ENCODE results near the gene KCNIP1. TPM values are rescaled to one million over a fixed set of nuclear protein-coding genes. Genes with fewer than 3 reads are reported as not detected.

Gene KCNIP1
- polyA plus RNA-seq, 1 donor (not counting 4 experiments of a cell fraction or from before 2014, with no cell fraction given), result not detected

- no peaks in the 10 kb centered on the region for H3K9me1 ChIP-seq (ENCODE audit: control insufficient read depth, extremely low read depth, insufficient read depth, low read length)
- no peak overlapping the region for H3K4me3 ChIP-seq (ENCODE audit: control insufficient read depth in 2 of 3, extremely low read depth in 1 of 3, insufficient read depth in 2 of 3, low read depth in 1 of 3, low read length in 3 of 3)
- FAIRE-seq (no peak), DNase-seq (ENCODE audit: low read depth, low spot score) (no peak)
- H3K9me3 ChIP-seq (ENCODE audit: control insufficient read depth, low read depth, low read length), result no peaks in the 10 kb centered on the region
- H3K4me1 ChIP-seq (ENCODE audit: control insufficient read depth, extremely low read depth, insufficient read depth, low read length), result no peaks in the 10 kb centered on the region
- TF ChIP-seq CTCF (optimal IDR thresholded peaks at IDR 0.05 in 1 of 3, IDR thresholded peaks at IDR 0.05 in 1 of 3, conservative IDR thresholded peaks at IDR 0.05 in 1 of 3; ENCODE audit: extremely low read depth in 1 of 3, insufficient read depth in 2 of 3, low read length in 3 of 3), result no peak
- TF ChIP-seq EZH2 (IDR thresholded peaks at IDR 0.05; ENCODE audit: low read length), result no peak
- no peak overlapping the region for H3K4me2 ChIP-seq (ENCODE audit: control insufficient read depth, extremely low read depth, insufficient read depth, low read depth, low read length)
- H2AFZ ChIP-seq (ENCODE audit: control insufficient read depth, low read length), result no peak overlapping the region
- no peak overlapping the region for H3K9ac ChIP-seq (ENCODE audit: control insufficient read depth, extremely low read depth, insufficient read depth, low read length)
- H3K79me2 ChIP-seq (ENCODE audit: control insufficient read depth, insufficient read depth, low read length), result no peaks in the 10 kb centered on the region
- H4K20me1 ChIP-seq (ENCODE audit: control insufficient read depth, extremely low read depth, insufficient read depth, low read length), result no peaks in the 10 kb centered on the region
- no peak overlapping the region for H3K27ac ChIP-seq (ENCODE audit: control insufficient read depth, insufficient read depth, low read length)
- dilution Hi-C loops (cut with MboI; ENCODE audit: extremely low pct_ligation_motif_present, low sequenced_read_pairs), result no loop called here
- H3K36me3 ChIP-seq (ENCODE audit: control insufficient read depth in 2 of 2, extremely low read depth in 1 of 2, insufficient read depth in 2 of 2, low read length in 2 of 2), result no peaks in the 10 kb centered on the region
- H3K27me3 ChIP-seq (ENCODE audit: control insufficient read depth, extremely low read depth, insufficient read depth, low read length), result no peaks in the 10 kb centered on the region
Observed at GRCh38 chr5:170581211-170581610, 77.4 kb downstream of the KCNIP1 start.

GRCh38 chr5:170582644-170583330 lies 79.0 kb downstream of the KCNIP1 start:
- Histone ChIP-seq H3K4me2 (ENCODE audit: control insufficient read depth, extremely low read depth, insufficient read depth, low read depth, low read length) (no peak overlapping the region), H3K79me2 (ENCODE audit: control insufficient read depth, insufficient read depth, low read length) (no peaks in the 10 kb centered on the region), H4K20me1 (ENCODE audit: control insufficient read depth, extremely low read depth, insufficient read depth, low read length) (no peaks in the 10 kb centered on the region), H3K9ac (ENCODE audit: control insufficient read depth, extremely low read depth, insufficient read depth, low read length) (no peak overlapping the region), H3K27me3 (ENCODE audit: control insufficient read depth, extremely low read depth, insufficient read depth, low read length) (no peaks in the 10 kb centered on the region), H2AFZ (ENCODE audit: control insufficient read depth, low read length) (no peak overlapping the region), H3K9me1 (ENCODE audit: control insufficient read depth, extremely low read depth, insufficient read depth, low read length) (no peaks in the 10 kb centered on the region), H3K36me3 (ENCODE audit: control insufficient read depth in 2 of 2, extremely low read depth in 1 of 2, insufficient read depth in 2 of 2, low read length in 2 of 2) (no peaks in the 10 kb centered on the region), H3K4me1 (ENCODE audit: control insufficient read depth, extremely low read depth, insufficient read depth, low read length) (no peaks in the 10 kb centered on the region), H3K27ac (ENCODE audit: control insufficient read depth, insufficient read depth, low read length) (no peak overlapping the region), H3K4me3 (ENCODE audit: control insufficient read depth in 2 of 3, extremely low read depth in 1 of 3, insufficient read depth in 2 of 3, low read depth in 1 of 3, low read length in 3 of 3) (no peak overlapping the region), H3K9me3 (ENCODE audit: control insufficient read depth, low read depth, low read length) (no peaks in the 10 kb centered on the region)
- FAIRE-seq (no peak), DNase-seq (ENCODE audit: low read depth, low spot score) (no peak)
- dilution Hi-C loops (cut with MboI; ENCODE audit: extremely low pct_ligation_motif_present, low sequenced_read_pairs), result no loop called here
- no peak for TF ChIP-seq CTCF (optimal IDR thresholded peaks at IDR 0.05 in 1 of 3, IDR thresholded peaks at IDR 0.05 in 1 of 3, conservative IDR thresholded peaks at IDR 0.05 in 1 of 3; ENCODE audit: extremely low read depth in 1 of 3, insufficient read depth in 2 of 3, low read length in 3 of 3)

All from keratinocyte (primary cell).